Thyroid gland (tissue), 4 donors: ENCODE data around the gene ATP5ME. TPM values are rescaled to one million over a fixed set of nuclear protein-coding genes. Genes with fewer than 3 reads are reported as not detected.
"Not testable (repeated sequence)": the region's sequence is repeated elsewhere in the genome, so short reads cannot be mapped to it uniquely, and the experiment has no call there.

Experiments
- DNase-seq, 2 donors: peaks; one replicate each; pipeline ENCODE4 v3.0.0-alpha.2; 2019
- H3K27ac ChIP-seq, 3 donors: fragments of 200-600 bp; sonication (generic); 1 replicate in 2 of 3; 2 replicates in 1 of 3; pipeline ENCODE4 v1.5.1; 2016 to 2019; ENCODE audit warnings: mild to moderate bottlenecking in 1 of 3, moderate library complexity in 1 of 3
- H3K27me3 ChIP-seq: fragments of 200-600 bp; sonication (generic); one replicate; pipeline ENCODE4 v1.5.1; 2019
- H3K36me3 ChIP-seq, 2 donors: fragments of 200-600 bp; sonication (generic); one replicate each; pipeline ENCODE4 v1.5.1; 2016 to 2019
- H3K4me1 ChIP-seq, 2 donors: fragments of 200-600 bp; sonication (generic); one replicate each; pipeline ENCODE4 v1.5.1; 2017 to 2019
- H3K4me3 ChIP-seq, 3 donors: fragments of 200-600 bp; sonication (generic); replicated peaks in 1 of 3; 1 replicate in 2 of 3; 2 replicates in 1 of 3; pipeline ENCODE4 v1.5.1; 2016; ENCODE audit warnings: mild to moderate bottlenecking in 1 of 3
- H3K9me3 ChIP-seq: fragments of 200-600 bp; sonication (generic); one replicate; pipeline ENCODE4 v1.5.1; 2017
- POLR2A ChIP-seq, 2 donors: fragments of 450-650 bp; IDR thresholded peaks; one replicate each; pipeline ENCODE4 v1.6.1; 2017; ENCODE audit warnings: antibody characterized with exemption in 2 of 2, mild to moderate bottlenecking in 2 of 2, moderate library complexity in 1 of 2
- WGBS, 2 donors: methylation state at CpG; one replicate each; pipeline ENCODE4 v1.1.5; 2017; 5-methylcytosine and 5-hydroxymethylcytosine counted together
- intact Hi-C: fragments of 100-400 bp; cut with DNase I; formaldehyde crosslinking; loops from one replicate; pipeline ENCODE4 v1.15.1; 2023
- total RNA-seq, 4 donors: library from RNA; depleted of rRNA; stranded (reverse); fragments of >200 nt; gene quantifications; one replicate each; pipeline ENCODE4 v1.2.3, GENCODE V29; 2016
- TF ChIP-seq, protein P1 (sequence below), 6 experiments: fragments of 200-600 bp in 3 of 6; fragments of 450-650 bp in 3 of 6; sonication (generic) in 3 of 6; IDR thresholded peaks; one replicate each; pipeline ENCODE4 v1.5.1; 2016 to 2019; ENCODE audit warnings: antibody characterized with exemption in 6 of 6, mild to moderate bottlenecking in 2 of 6, inconsistent platforms in 1 of 6, moderate library complexity in 1 of 6

The ATP5ME gene
- total RNA-seq, 4 donors from 2014 or later = 82.2 to 144 (median 106) TPM

DNA sequence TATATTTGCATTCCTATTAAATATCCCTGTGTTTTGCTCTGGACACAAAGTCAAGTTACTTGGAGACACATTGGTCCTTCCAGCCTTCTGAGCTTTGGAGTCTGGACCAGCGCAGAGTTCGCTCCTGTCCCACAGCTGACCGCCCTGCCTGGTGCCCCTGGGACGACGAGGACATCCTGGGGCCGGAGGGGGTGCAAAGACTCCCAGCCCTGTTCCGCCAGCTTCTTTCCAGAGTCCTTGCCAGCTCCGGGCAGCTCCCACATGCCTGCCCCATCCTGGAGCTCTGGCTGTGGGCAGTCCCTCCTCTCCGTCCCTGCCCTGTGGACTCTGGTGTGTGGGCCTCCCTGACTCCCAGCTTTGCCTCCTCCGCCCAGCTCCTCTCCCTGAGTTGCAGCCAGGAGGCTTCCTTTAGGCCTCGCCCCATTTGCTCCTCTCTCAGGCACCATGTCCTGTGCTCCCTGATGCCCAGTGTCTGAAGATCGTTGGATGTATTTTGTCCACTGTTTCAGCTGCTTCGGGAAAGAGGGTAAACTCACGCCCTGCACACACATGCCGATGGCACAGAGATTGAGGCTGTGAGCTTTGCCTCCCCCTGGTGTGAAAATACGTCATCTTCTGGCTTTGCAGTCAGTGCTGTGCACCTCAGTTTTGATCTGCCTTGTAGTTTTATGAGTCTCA is 26.6 kb upstream of the ATP5ME start:
- Histone ChIP-seq H3K4me1 (peaks cover 4 to 5% of the 10 kb centered on the region in 2 donors), H3K4me3 (no peak overlapping the region), H3K9me3 (no peaks in the 10 kb centered on the region), H3K27ac (no peak overlapping the region), H3K36me3 (no peaks in the 10 kb centered on the region), H3K27me3 (no peaks in the 10 kb centered on the region)
- TF ChIP-seq POLR2A (IDR thresholded peaks at IDR 0.05) = no peak
- TF ChIP-seq, protein P1, sequence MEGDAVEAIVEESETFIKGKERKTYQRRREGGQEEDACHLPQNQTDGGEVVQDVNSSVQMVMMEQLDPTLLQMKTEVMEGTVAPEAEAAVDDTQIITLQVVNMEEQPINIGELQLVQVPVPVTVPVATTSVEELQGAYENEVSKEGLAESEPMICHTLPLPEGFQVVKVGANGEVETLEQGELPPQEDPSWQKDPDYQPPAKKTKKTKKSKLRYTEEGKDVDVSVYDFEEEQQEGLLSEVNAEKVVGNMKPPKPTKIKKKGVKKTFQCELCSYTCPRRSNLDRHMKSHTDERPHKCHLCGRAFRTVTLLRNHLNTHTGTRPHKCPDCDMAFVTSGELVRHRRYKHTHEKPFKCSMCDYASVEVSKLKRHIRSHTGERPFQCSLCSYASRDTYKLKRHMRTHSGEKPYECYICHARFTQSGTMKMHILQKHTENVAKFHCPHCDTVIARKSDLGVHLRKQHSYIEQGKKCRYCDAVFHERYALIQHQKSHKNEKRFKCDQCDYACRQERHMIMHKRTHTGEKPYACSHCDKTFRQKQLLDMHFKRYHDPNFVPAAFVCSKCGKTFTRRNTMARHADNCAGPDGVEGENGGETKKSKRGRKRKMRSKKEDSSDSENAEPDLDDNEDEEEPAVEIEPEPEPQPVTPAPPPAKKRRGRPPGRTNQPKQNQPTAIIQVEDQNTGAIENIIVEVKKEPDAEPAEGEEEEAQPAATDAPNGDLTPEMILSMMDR (IDR thresholded peaks at IDR 0.05) = no peak
- 80 to 84% methylated on average over 16 of the region's 16 CpGs for WGBS, 2 donors
- no peak for DNase-seq
- intact Hi-C loops = no loop called here

DNA sequence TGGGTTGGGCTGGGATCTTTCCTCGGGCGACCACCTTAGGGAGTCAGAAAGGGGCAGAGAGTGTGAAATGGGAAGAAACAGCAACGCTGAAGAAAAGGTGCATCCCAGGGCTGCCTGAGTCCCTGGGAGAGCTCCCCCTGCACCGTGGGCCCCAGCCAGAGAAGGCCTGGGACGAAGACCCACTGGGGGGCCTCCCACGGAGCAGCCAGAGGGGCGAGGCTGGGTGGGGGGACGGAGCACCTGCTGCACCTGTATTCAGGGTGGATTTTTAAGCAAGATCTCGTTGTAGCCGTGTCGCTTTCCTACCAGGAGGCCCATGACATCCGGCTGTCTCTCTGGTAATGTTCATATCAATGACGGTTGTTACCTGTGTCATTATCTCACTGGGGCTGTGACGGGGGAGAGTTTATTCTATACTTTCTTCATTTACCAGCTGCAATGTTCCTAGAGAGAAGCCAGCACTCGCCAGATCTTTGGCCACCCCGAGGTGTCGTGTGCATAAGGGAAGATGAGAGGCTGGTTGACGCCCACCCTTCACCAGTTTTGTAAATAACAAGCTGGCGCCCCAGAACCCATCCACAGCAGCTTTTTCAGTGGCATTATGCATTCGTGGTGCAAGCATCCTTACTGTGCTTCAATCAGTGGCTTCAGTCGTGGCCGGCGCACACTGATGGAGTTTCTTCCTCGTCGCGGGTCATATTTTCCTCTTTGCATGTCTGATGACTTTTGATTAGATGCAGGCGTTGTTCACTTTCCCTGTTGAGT is 25.9 kb upstream of the ATP5ME start:
- no peak for TF ChIP-seq POLR2A (IDR thresholded peaks at IDR 0.05)
- TF ChIP-seq, protein P1 (IDR thresholded peaks at IDR 0.05) = no peak
- Histone ChIP-seq H3K36me3 (no peaks in the 10 kb centered on the region), H3K27ac (no peak overlapping the region), H3K4me3 (no peak overlapping the region), H3K4me1 (peaks cover under 1 to 1% of the 10 kb centered on the region in 2 donors), H3K9me3 (no peaks in the 10 kb centered on the region), H3K27me3 (no peaks in the 10 kb centered on the region)
- WGBS, 2 donors = 85% methylated on average over 27 of the region's 27 CpGs
- no peak for DNase-seq
- intact Hi-C loops = no loop called here

DNA sequence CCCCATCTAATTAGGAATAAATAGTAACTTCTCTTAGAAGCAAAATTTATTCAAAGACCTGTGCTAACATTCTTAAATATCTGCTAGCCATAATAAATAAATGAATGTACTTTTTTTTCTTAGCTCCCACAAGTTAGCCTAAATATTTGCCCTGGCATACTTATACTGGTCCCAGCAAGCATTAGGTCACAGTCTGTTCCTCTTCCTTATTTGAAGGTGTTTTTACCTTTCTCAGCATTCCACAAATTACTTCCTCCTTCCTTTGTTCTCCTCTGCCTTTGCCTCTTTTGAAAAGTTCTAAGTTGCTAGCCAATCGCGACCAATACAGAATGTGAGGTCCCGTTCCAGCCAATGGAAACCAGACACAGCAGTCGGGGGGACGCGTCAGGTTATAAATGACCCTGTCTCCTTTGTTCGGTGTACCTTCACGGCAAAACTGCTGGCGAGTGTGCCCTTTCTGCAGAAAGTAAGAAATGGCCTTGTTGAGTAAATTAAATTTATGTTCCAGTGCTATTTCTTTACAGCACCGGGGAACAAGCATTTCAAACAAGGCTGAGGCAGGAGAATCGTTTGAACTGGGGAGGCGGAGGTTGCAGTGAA is 20.4 kb upstream of the ATP5ME start:
- DNase-seq, H3K4me1 ChIP-seq, H3K4me3 ChIP-seq, H3K27me3 ChIP-seq, intact Hi-C loops, H3K27ac ChIP-seq, H3K36me3 ChIP-seq, H3K9me3 ChIP-seq: not testable (repeated sequence)
- WGBS, 2 donors = 87 to 91% methylated on average over 12 of the region's 12 CpGs

DNA sequence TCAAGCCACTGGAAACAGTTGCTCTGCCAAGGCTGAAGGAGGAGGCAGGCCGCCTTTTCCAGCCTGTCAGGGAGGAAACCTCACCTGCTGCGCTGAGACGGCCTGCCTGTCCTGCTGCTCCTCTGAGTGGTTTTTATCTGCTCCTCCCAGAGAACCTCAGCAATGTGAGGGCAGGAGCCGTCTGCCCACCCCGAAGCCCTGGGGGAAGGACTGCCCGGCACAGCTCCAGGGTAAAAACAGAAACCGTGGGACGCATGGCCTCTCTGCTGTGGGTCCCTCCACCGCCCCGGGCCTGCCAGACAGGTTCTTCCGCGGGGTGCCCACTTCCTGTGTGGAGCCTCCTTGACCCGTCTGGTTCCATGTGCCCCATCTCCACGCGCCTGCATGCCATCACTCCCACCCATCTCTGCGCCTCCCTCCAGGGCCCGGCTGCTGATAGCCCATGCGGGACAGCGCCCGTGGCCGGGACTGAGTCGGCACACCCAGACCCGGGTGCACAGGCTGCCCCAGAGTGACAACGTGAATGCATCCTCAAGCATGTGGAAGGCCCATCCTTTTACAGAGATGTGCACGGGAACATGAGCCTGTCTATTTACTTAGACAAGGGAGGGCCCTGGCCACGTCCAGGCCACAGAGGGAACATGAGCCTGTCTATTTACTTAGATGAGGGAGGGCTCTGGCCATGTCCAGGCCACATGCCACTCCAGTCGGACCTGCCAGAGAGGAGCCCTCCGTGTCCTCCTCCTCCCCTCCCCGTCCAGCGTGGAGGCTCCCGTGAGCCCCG is 18.9 kb upstream of the ATP5ME start:
- no peak overlapping the region for H3K4me3 ChIP-seq
- no peaks in the 10 kb centered on the region for H3K36me3 ChIP-seq
- DNase-seq = peak; percentile 38 to 53
- TF ChIP-seq, protein P1 (IDR thresholded peaks at IDR 0.05) = no peak
- no peak for TF ChIP-seq POLR2A (IDR thresholded peaks at IDR 0.05)
- no peak overlapping the region for H3K27ac ChIP-seq
- H3K27me3 ChIP-seq = no peaks in the 10 kb centered on the region
- peaks cover 17 to 19% of the 10 kb centered on the region in 2 donors for H3K4me1 ChIP-seq
- intact Hi-C loops = no loop called here
- H3K9me3 ChIP-seq = no peaks in the 10 kb centered on the region
- WGBS, 2 donors = 48 to 59% methylated on average over 20 to 28 of the region's 32 CpGs

DNA sequence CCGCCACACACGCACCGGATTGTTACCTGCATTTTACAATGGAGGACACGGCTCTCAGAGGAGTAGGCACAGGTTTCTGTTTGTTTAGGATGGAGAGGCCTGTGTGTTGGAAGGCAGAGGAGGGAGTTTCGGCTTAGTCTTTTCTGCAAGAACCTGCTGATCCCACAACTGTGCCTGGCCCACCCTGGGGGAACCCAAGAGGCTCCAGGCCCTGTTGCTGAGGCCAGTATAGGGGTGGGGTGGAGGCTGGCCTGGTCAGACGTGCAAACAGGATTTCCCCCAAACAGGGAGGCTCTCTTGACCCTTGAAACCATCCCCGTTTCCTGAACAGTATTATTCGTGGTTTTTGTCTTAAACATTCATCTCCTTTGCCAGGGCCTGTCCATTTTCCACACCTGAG is 15.6 kb upstream of the ATP5ME start:
- peak overlapping the region; percentile 55 to 84 (median 81) for H3K27ac ChIP-seq
- H3K9me3 ChIP-seq = no peaks in the 10 kb centered on the region
- H3K4me1 ChIP-seq = peaks cover 20 to 31% of the 10 kb centered on the region in 2 donors
- 48 to 64% methylated on average over 8 of the region's 8 CpGs for WGBS, 2 donors
- no peak for DNase-seq
- intact Hi-C loops = no loop called here
- no peaks in the 10 kb centered on the region for H3K36me3 ChIP-seq
- H3K4me3 ChIP-seq = peak overlapping the region in 1 of 3 donors; percentile 48
- TF ChIP-seq, protein P1 (IDR thresholded peaks at IDR 0.05) = no peak
- no peak for TF ChIP-seq POLR2A (IDR thresholded peaks at IDR 0.05)
- no peaks in the 10 kb centered on the region for H3K27me3 ChIP-seq
